DMS53 treated with DMSO at 0.1 percent for 48 hours (cell line): ENCODE results near the gene SEMA6C.
A peak's percentile ranks its signal among the peaks of the same experiment; 100 is the strongest.
"Not testable (repeated sequence)": the region's sequence is repeated elsewhere in the genome, so short reads cannot be mapped to it uniquely, and the experiment has no call there.

Source experiments
- DNase-seq: peaks from one replicate; lab custom pipeline; 2025; ENCODE audit not compliant: unreplicated experiment; lab: John Stamatoyannopoulos, UW

SEMA6C gene

DNA sequence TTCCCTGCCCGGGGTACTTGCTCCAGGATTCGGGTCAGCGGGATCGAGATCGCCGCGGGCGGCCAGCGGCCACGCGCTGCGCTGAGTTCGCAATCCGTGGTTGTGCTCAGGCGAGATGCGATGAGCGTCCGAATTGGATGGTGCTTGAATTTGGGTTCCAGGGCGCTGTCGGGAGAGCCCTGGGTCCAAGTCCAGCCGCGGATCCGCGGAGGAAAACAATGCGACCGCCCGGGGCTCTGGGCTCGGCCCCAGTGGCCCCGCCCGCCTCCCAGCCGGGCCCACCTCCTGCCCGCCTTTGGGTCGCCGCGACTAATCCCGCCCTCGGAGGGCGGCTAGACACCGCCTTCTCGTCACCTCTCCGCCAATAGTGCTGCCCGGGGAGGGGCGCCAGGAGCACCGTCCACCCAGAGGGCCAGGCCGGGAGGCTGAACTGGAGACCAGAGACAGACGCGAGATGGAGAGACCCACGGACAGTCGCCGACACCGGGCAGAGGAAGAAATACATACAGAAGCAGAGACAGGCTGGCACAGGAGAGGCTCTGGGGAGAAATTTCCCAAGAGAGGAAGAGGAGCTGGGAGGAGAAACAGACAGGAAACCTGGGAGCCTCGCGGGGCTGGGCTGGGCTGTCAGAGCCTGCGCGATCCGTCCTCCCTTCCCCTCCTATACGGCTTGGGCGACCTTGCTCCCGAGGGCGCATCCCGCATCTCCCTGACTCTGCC is at the start of gene SEMA6C:
TSS of gene SEMA6C (minus strand) at position 220 of the 720 bp plus-strand sequence. CDS start 4,010 bp downstream, outside the sequence.
- peak; percentile 88 for DNase-seq

DNA sequence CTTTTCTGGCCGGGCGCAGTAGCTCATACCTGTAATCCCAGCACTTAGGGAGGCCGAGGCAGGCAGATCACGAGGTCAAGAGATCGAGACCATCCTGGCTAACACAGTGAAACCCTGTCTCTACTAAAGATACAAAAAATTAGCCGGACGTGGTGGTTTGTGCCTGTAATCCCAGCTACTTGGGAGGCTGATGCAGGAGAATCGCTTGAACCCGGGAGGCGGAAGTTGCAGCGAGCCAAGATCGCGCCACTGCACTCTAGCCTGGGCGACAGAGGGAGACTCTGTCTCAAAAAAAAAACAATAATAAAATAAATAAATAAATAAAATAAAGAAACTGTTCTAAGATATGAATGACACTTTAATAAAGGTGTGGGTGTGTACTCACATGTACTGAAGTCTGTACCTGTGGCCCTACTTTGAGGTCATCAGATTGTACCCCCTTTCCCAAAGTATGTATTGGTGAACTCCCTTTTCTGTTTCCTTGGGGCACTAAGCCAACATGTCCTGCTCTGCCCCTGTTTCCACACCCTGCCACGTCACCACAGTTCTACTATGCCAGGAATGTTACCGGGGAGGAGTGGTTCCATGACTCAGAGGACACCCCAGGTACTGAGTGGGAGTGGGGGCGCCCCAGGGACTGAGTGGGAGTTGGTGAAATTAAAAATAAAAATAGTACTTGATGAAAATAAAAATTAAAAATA is 48.6 kb upstream of the SEMA6C start:
- not testable (repeated sequence) for DNase-seq

DNA sequence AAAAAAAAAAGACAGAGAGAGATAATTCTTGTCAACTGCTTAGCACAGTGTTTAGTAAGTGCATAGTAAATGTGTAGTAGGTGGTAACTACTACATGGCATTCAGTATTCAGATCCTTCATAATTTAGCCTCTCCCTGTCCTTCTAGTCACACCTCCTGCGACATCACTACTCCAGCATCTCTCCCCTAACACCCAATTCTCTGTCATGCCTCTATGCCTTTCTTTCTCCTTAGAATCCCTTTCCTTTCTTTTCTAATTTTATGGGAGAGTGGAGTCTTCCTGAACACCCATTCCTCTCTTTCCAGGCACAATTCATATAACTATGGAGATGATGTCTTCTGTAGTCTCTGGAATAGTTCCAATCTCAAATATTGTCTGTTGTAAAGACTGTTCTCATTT is 47.4 kb upstream of the SEMA6C start:
- no peak for DNase-seq

DNA sequence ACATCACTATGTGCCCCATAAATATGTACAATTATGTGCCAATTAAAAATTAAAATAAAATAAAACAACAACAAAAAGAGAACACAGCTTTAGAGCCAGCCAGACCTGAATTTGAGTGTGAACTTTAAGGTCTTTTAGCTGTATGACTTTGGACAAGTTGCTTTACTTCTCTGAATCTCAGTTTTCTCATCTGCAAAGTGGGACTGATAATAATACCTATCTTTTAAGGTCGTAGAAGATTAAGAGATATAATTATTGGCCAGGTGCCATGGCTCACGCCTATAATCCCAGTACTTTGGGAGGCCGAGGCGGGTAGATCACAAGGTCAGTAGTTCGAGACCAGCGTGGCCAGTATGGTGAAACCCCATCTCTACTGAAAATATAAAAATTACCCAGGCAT is 46.9 kb upstream of the SEMA6C start:
- no peak for DNase-seq

GRCh38 chr1:151192047-151192446 is 45.6 kb upstream of the SEMA6C start:
- no peak for DNase-seq

DNA sequence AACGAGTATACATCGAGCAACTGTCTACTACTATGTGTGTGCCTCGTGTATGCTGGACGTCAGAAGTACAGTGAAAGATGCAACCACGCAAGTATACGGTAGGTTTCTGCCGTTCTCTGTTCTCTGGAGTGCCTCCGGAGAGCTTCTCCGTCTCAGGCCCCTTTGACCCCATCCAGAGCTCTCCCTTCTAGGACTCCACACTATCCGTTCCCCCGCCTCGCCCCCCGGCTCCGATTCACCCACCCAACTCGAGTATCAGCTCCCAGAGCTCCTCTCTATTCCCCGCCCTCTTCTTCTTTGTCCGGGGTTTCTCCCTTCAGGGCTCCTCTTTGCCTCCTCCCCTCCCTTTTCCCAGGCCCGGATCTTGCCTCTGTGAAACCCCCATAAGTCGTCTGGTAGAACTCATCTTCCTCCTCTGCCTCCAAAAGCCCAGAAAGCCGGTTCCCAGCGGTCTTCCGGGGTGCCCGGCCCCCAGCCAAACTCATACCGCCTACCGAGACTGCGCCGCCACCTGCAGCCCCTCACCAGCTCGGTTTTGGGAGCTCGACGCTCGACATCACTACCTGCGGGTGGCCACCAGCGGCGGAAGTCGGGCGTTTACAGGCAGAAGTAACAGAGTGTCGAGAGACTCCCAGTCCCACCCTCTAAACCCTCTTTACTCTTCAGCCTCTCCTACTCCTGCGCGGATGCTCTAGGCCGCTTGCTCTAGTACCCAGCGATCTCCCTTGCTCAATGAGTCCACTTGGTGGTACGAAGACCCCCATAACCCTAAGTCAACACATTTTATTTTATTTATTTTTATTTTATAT is 43.4 kb upstream of the SEMA6C start, which contains the start of gene VPS72:
TSS of gene VPS72 (minus strand) at position 561 of the 809 bp plus-strand sequence. CDS start at position 485, 76 bp downstream.
- DNase-seq, result peak; percentile 87

GRCh38 chr1:151188667-151189066 is 42.2 kb upstream of the SEMA6C start:
- DNase-seq, result not testable (repeated sequence)

- no peak for DNase-seq
Observed at GRCh38 chr1:151187205-151187604, 40.8 kb upstream of the SEMA6C start.

- DNase-seq, result no peak
Observed at GRCh38 chr1:151184211-151184610, 37.8 kb upstream of the SEMA6C start.

GRCh38 chr1:151176514-151177045 is 30.1 kb upstream of the SEMA6C start:
- no peak for DNase-seq

- DNase-seq, result no peak
Observed at GRCh38 chr1:151175863-151176262, 29.4 kb upstream of the SEMA6C start, which contains the start of gene TMOD4. TSS of gene TMOD4 (minus strand) at chr1:151175981. CDS start at chr1:151174875, 1,106 bp downstream.

- no peak for DNase-seq
Observed at GRCh38 chr1:151175041-151175741, 28.8 kb upstream of the SEMA6C start.

DNA sequence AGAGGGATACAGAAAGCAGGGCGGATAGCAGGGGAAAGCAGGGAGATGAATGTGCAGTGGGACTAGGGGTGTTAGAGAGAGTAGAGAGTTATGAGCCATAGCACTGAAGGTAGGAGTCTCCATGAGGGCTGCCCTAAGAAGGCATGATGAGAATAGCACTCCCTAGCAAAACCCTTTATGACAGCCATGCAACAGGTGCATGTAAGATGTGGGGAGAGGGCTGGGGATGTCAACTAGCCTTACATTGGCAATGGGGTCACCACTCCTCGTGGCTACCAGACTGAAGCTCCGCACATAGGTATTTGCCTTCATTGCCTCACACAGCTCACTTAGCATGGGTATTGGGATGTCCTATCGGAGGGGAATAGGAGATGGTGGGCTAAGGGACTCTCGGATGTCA is 24.8 kb upstream of the SEMA6C start:
- DNase-seq, result no peak

DNA sequence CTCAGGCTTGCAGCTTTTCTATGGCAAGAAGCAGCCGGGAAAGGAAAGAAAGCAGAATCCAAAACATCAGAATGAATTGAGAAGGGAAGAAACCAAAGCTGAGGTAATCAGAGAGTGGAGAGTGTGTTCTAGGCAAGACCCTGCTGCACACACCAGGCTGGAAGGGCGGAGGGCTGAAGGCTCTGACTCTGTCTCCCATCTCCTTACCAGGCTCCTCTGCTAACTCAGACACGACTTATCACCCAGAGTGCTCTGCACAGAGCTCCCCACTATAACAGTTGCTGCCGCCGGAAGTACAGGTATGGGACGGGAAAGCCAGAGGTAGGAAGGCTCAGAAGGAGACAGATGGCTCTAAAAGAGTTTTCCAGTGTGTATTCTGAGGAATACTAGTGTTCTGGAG is 20.7 kb upstream of the SEMA6C start:
- no peak for DNase-seq

GRCh38 chr1:151166505-151166956 is 20.1 kb upstream of the SEMA6C start:
- DNase-seq, result no peak

DNA sequence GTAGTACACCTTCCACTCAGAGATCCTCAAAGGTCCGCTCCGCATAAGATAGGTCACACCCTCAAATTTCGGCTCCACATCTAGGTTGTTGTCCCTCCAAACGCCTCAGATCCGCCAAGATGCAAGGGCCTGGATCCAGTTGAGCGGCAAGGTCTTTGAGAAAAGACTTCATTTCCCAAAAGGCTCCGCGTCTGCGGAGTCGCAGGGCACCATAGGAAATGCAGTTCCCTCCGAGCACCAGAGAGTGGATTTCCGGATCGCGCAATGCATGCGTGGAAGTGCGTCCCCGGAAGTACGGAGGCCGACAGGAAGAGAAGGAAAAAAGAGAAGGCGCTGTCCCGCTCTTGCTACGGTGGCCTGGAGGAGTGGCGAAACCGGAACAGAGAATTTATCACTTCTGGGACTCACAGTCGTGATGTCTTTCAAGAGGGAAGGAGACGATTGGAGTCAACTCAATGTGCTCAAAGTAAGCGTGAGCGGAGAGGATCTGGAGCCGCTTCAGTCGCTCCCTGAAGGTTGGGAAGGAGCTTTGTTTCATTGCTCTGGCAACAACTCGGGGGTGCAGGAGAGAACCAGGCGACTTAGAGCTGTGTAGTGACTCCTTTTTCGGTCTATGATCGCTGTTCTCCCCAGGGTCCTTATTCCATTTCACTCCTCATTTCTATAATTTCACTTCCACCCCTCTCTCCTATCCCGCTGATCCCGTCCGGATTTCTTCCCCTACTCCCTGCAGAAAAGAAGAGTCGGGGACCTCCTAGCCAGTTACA is 19.5 kb upstream of the SEMA6C start, which contains the start of the genes LYSMD1 and SCNM1:
TSS of gene LYSMD1 (minus strand) at position 165 of the 767 bp plus-strand sequence. CDS start 644 bp downstream, outside the sequence.
TSS of gene SCNM1 (plus strand) at position 407 of the 767 bp plus-strand sequence. CDS start at position 416, 9 bp downstream.
- peak; percentile 93 for DNase-seq

GRCh38 chr1:151165281-151165737 is 18.9 kb upstream of the SEMA6C start:
- DNase-seq, result no peak

GRCh38 chr1:151164732-151165280 is 18.4 kb upstream of the SEMA6C start:
- DNase-seq, result no peak

GRCh38 chr1:151159373-151159772 is 12.9 kb upstream of the SEMA6C start:
- DNase-seq, result no peak
